ENCODE data around the gene WIPF3. TPM values are rescaled to one million over a fixed set of nuclear protein-coding genes. Genes with fewer than 3 reads are reported as not detected.

The WIPF3 gene
- total RNA-seq, 6 experiments from 2014 or later, result 0.64 to 4.1 (median 0.93) TPM

GRCh38 chr7:29843726-29844125, 37.4 kb downstream of the WIPF3 start:
- TF ChIP-seq CTCF (IDR thresholded peaks at IDR 0.05) (no peak), POLR2A (IDR thresholded peaks at IDR 0.05) (no peak)
- Histone ChIP-seq H3K4me1 (no peaks in the 10 kb centered on the region), H3K9me3 (no peaks in the 10 kb centered on the region), H3K4me3 (no peak overlapping the region), H3K36me3 (no peaks in the 10 kb centered on the region), H3K27ac (no peak overlapping the region), H3K27me3 (no peaks in the 10 kb centered on the region)
- intact Hi-C loops (cut with DNase I), result no loop called here
- ATAC-seq (no peak), DNase-seq (no peak)
- WGBS (ENCODE audit: insufficient coverage, low coverage, low lambda C conversion rate, missing lambda C conversion rate), result 55% methylated on average over 4 of the region's 4 CpGs

- no peak overlapping the region for H3K4me3 ChIP-seq
- intact Hi-C loops (cut with DNase I), result no loop called here
- H3K27me3 ChIP-seq, result no peaks in the 10 kb centered on the region
- no peaks in the 10 kb centered on the region for H3K36me3 ChIP-seq
- H3K9me3 ChIP-seq, result no peaks in the 10 kb centered on the region
- no peak overlapping the region for H3K27ac ChIP-seq
- no peak for ATAC-seq
- no peak for DNase-seq
- no peaks in the 10 kb centered on the region for H3K4me1 ChIP-seq
- WGBS (ENCODE audit: insufficient coverage, low coverage, low lambda C conversion rate, missing lambda C conversion rate), result 92% methylated on average over 4 of the region's 9 CpGs
- TF ChIP-seq CTCF (IDR thresholded peaks at IDR 0.05) (no peak), POLR2A (IDR thresholded peaks at IDR 0.05) (no peak)
Measured at GRCh38 chr7:29844559-29844958, 38.3 kb downstream of the WIPF3 start.

GRCh38 chr7:29847496-29847895, 41.2 kb downstream of the WIPF3 start:
- intact Hi-C loops (cut with DNase I), result no loop called here
- WGBS (ENCODE audit: insufficient coverage, low coverage, low lambda C conversion rate, missing lambda C conversion rate), result 85% methylated on average over 5 of the region's 6 CpGs

GRCh38 chr7:29847916-29848315, 41.6 kb downstream of the WIPF3 start:
- no peaks in the 10 kb centered on the region for H3K9me3 ChIP-seq
- H3K36me3 ChIP-seq, result no peaks in the 10 kb centered on the region
- TF ChIP-seq CTCF (IDR thresholded peaks at IDR 0.05) (no peak), POLR2A (IDR thresholded peaks at IDR 0.05) (no peak)
- no peak overlapping the region for H3K4me3 ChIP-seq
- intact Hi-C loops (cut with DNase I), result no loop called here
- H3K27ac ChIP-seq, result no peak overlapping the region
- no peaks in the 10 kb centered on the region for H3K4me1 ChIP-seq
- 81% methylated on average over 3 of the region's 3 CpGs for WGBS (ENCODE audit: insufficient coverage, low coverage, low lambda C conversion rate, missing lambda C conversion rate)
- H3K27me3 ChIP-seq, result no peaks in the 10 kb centered on the region
- no peak for ATAC-seq
- DNase-seq, result no peak

More at GRCh38 chr7:29847496-29847895, 41.2 kb downstream of the WIPF3 start:
- Histone ChIP-seq H3K27ac (no peak overlapping the region), H3K36me3 (no peaks in the 10 kb centered on the region), H3K27me3 (no peaks in the 10 kb centered on the region), H3K4me1 (no peaks in the 10 kb centered on the region), H3K9me3 (no peaks in the 10 kb centered on the region), H3K4me3 (no peak overlapping the region)
- ATAC-seq, result no peak
- TF ChIP-seq POLR2A (IDR thresholded peaks at IDR 0.05) (no peak), CTCF (IDR thresholded peaks at IDR 0.05) (no peak)
- no peak for DNase-seq

- 73% methylated on average over 3 of the region's 3 CpGs for WGBS (ENCODE audit: insufficient coverage, low coverage, low lambda C conversion rate, missing lambda C conversion rate)
- no peaks in the 10 kb centered on the region for H3K4me1 ChIP-seq
- ATAC-seq, result no peak
Measured at GRCh38 chr7:29848941-29849340, 42.6 kb downstream of the WIPF3 start.

More at GRCh38 chr7:29848941-29849340, 42.6 kb downstream of the WIPF3 start:
- intact Hi-C loops (cut with DNase I), result no loop called here
- no peaks in the 10 kb centered on the region for H3K27me3 ChIP-seq
- no peaks in the 10 kb centered on the region for H3K9me3 ChIP-seq
- H3K36me3 ChIP-seq, result no peaks in the 10 kb centered on the region
- no peak for DNase-seq
- no peak overlapping the region for H3K4me3 ChIP-seq
- no peak for TF ChIP-seq POLR2A (IDR thresholded peaks at IDR 0.05)
- TF ChIP-seq CTCF (IDR thresholded peaks at IDR 0.05), result no peak
- no peak overlapping the region for H3K27ac ChIP-seq

Data from right lobe of liver (tissue), 6 donors.